SK-N-SH treated with all-trans-retinoic acid at 6 μM for 48 hours (cell line): ENCODE results near the gene C1orf141.

Source experiments
- ATAC-seq: fragments of 200-7000 bp; cut with Tn5 transposase; 3 replicates; pipeline ENCODE4 v1.9.1; 2020; ENCODE audit warnings: mild to moderate bottlenecking, moderate library complexity
- BACH2 ChIP-seq: fragments of 250-450 bp; sonication (Bioruptor Pico); IDR thresholded peaks from 2 replicates; pipeline ENCODE4 v1.9.0; 2021; ENCODE audit warnings: mild to moderate bottlenecking, borderline replicate concordance
- CSDC2 ChIP-seq: fragments of 250-450 bp; sonication (Bioruptor Pico); IDR thresholded peaks from 2 replicates; pipeline ENCODE4 v1.5.0; 2020; ENCODE audit warnings: mild to moderate bottlenecking, moderate library complexity
- CSRNP3 ChIP-seq: fragments of 250-450 bp; sonication (Bioruptor Pico); IDR thresholded peaks from 2 replicates; pipeline ENCODE4 v1.5.1; 2021; ENCODE audit warnings: mild to moderate bottlenecking, moderate library complexity
- ESRRG ChIP-seq: fragments of 250-450 bp; sonication (Bioruptor Pico); IDR thresholded peaks from 2 replicates; pipeline ENCODE4 v1.6.1; 2021; ENCODE audit warnings: mild to moderate bottlenecking
- GLIS3 ChIP-seq: fragments of 250-450 bp; sonication (Bioruptor Pico); IDR thresholded peaks from 2 replicates; pipeline ENCODE4 v1.5.0; 2020; ENCODE audit warnings: mild to moderate bottlenecking, moderate library complexity
- ISL1 ChIP-seq: fragments of 250-450 bp; sonication (Bioruptor Pico); IDR thresholded peaks from 2 replicates; pipeline ENCODE4 v2.1.2; 2022; ENCODE audit warnings: mild to moderate bottlenecking, moderate library complexity
- OSR1 ChIP-seq: fragments of 250-450 bp; sonication (Bioruptor Pico); IDR thresholded peaks from 2 replicates; pipeline ENCODE4 v1.8.0; 2022; ENCODE audit warnings: moderate library complexity, mild to moderate bottlenecking, inconsistent platforms
- PATZ1 ChIP-seq: fragments of 250-450 bp; sonication (Bioruptor Pico); IDR thresholded peaks from 2 replicates; pipeline ENCODE4 v1.8.0; 2020; ENCODE audit warnings: mild to moderate bottlenecking, moderate library complexity, borderline replicate concordance
- PPARA ChIP-seq: fragments of 250-450 bp; sonication (Bioruptor Pico); IDR thresholded peaks from 2 replicates; pipeline ENCODE4 v1.5.0; 2020; ENCODE audit warnings: mild to moderate bottlenecking, borderline replicate concordance
- RARB ChIP-seq: fragments of 250-450 bp; sonication (Bioruptor Pico); IDR thresholded peaks from 2 replicates; pipeline ENCODE4 v1.8.0; 2021; ENCODE audit warnings: mild to moderate bottlenecking, moderate library complexity
- SNAI2 ChIP-seq: fragments of 250-450 bp; sonication (Bioruptor Pico); IDR thresholded peaks from 2 replicates; pipeline ENCODE4 v1.5.0; 2020; ENCODE audit warnings: mild to moderate bottlenecking, moderate library complexity
- TOX ChIP-seq: fragments of 250-450 bp; sonication (Bioruptor Pico); IDR thresholded peaks from 2 replicates; pipeline ENCODE4 v1.8.0; 2021; ENCODE audit warnings: mild to moderate bottlenecking, moderate library complexity, borderline replicate concordance
- ZC3H10 ChIP-seq: fragments of 250-450 bp; sonication (Bioruptor Pico); IDR thresholded peaks from 2 replicates; pipeline ENCODE4 v1.5.1; 2021; ENCODE audit warnings: mild to moderate bottlenecking, moderate library complexity
- ZFP3 ChIP-seq: fragments of 250-450 bp; sonication (Bioruptor Pico); IDR thresholded peaks from 2 replicates; pipeline ENCODE4 v1.5.0; 2020; ENCODE audit warnings: mild to moderate bottlenecking, moderate library complexity
- ZFP30 ChIP-seq: fragments of 450-650 bp; formaldehyde crosslinking; IDR thresholded peaks from 2 replicates; pipeline ENCODE4 v1.5.0; 2022; ENCODE audit warnings: mild to moderate bottlenecking, moderate library complexity
- ZNF565 ChIP-seq: fragments of 450-650 bp; formaldehyde crosslinking; conservative IDR thresholded peaks from 2 replicates; pipeline ENCODE4 v1.5.0; 2020; ENCODE audit warnings: low read depth, mild to moderate bottlenecking, moderate library complexity
- ZNF70 ChIP-seq: fragments of 450-650 bp; formaldehyde crosslinking; IDR thresholded peaks from 2 replicates; pipeline ENCODE4 v1.5.0; 2020; ENCODE audit warnings: mild to moderate bottlenecking, moderate library complexity
- ZNF8 ChIP-seq: fragments of 450-650 bp; formaldehyde crosslinking; IDR thresholded peaks from 2 replicates; pipeline ENCODE4 v1.5.0; 2020; ENCODE audit warnings: mild to moderate bottlenecking, moderate library complexity
- TF ChIP-seq, protein P1 (sequence below): fragments of 250-450 bp; sonication (Bioruptor Pico); IDR thresholded peaks from 2 replicates; pipeline ENCODE4 v1.5.0; 2020; ENCODE audit warnings: mild to moderate bottlenecking, moderate library complexity
- TF ChIP-seq, protein P2 (sequence below): fragments of 250-450 bp; sonication (Bioruptor Pico); IDR thresholded peaks from 2 replicates; pipeline ENCODE4 v1.8.0; 2021; ENCODE audit warnings: low read depth, mild to moderate bottlenecking, moderate library complexity, borderline replicate concordance

The C1orf141 gene

DNA sequence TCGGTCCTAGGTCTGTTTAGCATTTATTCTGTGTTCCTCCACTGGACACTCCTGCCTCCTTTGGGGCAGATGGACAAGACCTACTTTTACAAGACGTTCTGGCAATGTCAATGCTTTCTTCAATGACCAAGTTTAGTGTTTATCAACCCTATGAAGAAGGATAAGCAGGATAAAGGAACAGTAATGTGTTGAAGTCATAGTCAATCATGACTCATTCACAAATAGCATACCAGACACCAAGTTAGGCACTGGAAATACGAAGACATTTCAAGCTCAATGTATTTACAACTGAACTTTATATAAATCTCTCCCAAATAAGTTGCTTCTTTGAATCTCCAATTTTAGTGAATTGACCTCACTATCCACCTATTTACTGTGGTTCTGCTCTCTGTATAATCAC is 76.0 kb downstream of the C1orf141 start:
- no peak for ATAC-seq

DNA sequence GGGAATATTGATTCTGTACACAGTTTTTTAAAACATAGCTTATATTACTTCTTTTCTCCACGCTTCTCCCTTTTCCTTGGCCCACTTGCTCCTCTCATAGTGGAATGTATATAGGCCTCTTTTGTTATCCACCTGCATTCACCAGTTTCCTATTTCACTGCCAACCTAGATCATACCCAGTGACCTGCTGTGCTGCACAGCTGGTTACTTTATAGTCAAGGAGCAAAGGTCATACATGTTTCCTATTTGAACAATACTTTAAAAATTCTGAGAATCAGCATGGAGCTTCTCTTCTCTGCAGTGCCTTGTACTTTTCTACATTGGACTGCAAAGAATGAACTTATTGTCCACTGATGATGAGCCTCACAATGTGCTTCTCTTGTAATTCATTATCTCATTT is 76.5 kb downstream of the C1orf141 start:
- no peak for TF ChIP-seq PATZ1
- no peak for ATAC-seq

More for the DNA sequence above, 76.0 kb downstream of the C1orf141 start:
- no peak for TF ChIP-seq SNAI2 (CRISPR knock-in tag)
- TF ChIP-seq OSR1 (CRISPR knock-in tag): no peak
- no peak for TF ChIP-seq CSRNP3 (CRISPR knock-in tag)
- TF ChIP-seq TOX (CRISPR knock-in tag): no peak
- no peak for TF ChIP-seq GLIS3 (CRISPR knock-in tag)
- no peak for TF ChIP-seq ZFP30
- no peak for TF ChIP-seq ZC3H10 (CRISPR knock-in tag)
- TF ChIP-seq, protein P1, sequence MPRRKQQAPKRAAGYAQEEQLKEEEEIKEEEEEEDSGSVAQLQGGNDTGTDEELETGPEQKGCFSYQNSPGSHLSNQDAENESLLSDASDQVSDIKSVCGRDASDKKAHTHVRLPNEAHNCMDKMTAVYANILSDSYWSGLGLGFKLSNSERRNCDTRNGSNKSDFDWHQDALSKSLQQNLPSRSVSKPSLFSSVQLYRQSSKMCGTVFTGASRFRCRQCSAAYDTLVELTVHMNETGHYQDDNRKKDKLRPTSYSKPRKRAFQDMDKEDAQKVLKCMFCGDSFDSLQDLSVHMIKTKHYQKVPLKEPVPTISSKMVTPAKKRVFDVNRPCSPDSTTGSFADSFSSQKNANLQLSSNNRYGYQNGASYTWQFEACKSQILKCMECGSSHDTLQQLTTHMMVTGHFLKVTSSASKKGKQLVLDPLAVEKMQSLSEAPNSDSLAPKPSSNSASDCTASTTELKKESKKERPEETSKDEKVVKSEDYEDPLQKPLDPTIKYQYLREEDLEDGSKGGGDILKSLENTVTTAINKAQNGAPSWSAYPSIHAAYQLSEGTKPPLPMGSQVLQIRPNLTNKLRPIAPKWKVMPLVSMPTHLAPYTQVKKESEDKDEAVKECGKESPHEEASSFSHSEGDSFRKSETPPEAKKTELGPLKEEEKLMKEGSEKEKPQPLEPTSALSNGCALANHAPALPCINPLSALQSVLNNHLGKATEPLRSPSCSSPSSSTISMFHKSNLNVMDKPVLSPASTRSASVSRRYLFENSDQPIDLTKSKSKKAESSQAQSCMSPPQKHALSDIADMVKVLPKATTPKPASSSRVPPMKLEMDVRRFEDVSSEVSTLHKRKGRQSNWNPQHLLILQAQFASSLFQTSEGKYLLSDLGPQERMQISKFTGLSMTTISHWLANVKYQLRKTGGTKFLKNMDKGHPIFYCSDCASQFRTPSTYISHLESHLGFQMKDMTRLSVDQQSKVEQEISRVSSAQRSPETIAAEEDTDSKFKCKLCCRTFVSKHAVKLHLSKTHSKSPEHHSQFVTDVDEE (CRISPR knock-in tag): no peak
- TF ChIP-seq, protein P2, sequence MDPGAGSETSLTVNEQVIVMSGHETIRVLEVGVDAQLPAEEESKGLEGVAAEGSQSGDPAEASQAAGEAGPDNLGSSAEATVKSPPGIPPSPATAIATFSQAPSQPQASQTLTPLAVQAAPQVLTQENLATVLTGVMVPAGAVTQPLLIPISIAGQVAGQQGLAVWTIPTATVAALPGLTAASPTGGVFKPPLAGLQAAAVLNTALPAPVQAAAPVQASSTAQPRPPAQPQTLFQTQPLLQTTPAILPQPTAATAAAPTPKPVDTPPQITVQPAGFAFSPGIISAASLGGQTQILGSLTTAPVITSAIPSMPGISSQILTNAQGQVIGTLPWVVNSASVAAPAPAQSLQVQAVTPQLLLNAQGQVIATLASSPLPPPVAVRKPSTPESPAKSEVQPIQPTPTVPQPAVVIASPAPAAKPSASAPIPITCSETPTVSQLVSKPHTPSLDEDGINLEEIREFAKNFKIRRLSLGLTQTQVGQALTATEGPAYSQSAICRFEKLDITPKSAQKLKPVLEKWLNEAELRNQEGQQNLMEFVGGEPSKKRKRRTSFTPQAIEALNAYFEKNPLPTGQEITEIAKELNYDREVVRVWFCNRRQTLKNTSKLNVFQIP (CRISPR knock-in tag): no peak
- no peak for TF ChIP-seq ZNF70 (CRISPR knock-in tag)
- TF ChIP-seq ESRRG (CRISPR knock-in tag): no peak
- no peak for TF ChIP-seq PATZ1
- TF ChIP-seq BACH2: no peak
- TF ChIP-seq RARB (CRISPR knock-in tag): no peak
- no peak for TF ChIP-seq CSDC2 (CRISPR knock-in tag)
- TF ChIP-seq PPARA (CRISPR knock-in tag): no peak
- TF ChIP-seq ZNF565 (CRISPR knock-in tag): no peak
- no peak for TF ChIP-seq ZFP3 (CRISPR knock-in tag)
- TF ChIP-seq ZNF8 (CRISPR knock-in tag): no peak
- no peak for TF ChIP-seq ISL1

GRCh38 chr1:67053785-67054772 is 80.7 kb downstream of the C1orf141 start, which contains the start of gene SLC35D1:
Gene SLC35D1 (minus strand): TSS chr1:67054148. CDS start chr1:67054013, 135 bp downstream.
- TF ChIP-seq ZFP3 (CRISPR knock-in tag): 0 out of 2 replicates have a peak, but pooled peaks have one; percentile 24
- TF ChIP-seq, protein P1 (CRISPR knock-in tag): no peak
- TF ChIP-seq, all 23 proteins: peak for 1
- peak; percentile 83 for ATAC-seq
